ENCODE results near the gene LAMA1.

GRCh38 chr18:7164323-7165004 is 46.9 kb upstream of the LAMA1 start:
- TF ChIP-seq DPF2 (IDR thresholded peaks at IDR 0.05) (no peak), SMC3 (IDR thresholded peaks at IDR 0.05; ENCODE audit: borderline replicate concordance, low read length) (no peak), POLR2A (IDR thresholded peaks at IDR 0.05; ENCODE audit: low read depth, low read length) (no peak)
- TF ChIP-seq, protein P1, sequence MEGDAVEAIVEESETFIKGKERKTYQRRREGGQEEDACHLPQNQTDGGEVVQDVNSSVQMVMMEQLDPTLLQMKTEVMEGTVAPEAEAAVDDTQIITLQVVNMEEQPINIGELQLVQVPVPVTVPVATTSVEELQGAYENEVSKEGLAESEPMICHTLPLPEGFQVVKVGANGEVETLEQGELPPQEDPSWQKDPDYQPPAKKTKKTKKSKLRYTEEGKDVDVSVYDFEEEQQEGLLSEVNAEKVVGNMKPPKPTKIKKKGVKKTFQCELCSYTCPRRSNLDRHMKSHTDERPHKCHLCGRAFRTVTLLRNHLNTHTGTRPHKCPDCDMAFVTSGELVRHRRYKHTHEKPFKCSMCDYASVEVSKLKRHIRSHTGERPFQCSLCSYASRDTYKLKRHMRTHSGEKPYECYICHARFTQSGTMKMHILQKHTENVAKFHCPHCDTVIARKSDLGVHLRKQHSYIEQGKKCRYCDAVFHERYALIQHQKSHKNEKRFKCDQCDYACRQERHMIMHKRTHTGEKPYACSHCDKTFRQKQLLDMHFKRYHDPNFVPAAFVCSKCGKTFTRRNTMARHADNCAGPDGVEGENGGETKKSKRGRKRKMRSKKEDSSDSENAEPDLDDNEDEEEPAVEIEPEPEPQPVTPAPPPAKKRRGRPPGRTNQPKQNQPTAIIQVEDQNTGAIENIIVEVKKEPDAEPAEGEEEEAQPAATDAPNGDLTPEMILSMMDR (IDR thresholded peaks at IDR 0.05 in 2 of 3, conservative IDR thresholded peaks at IDR 0.05 in 1 of 3; ENCODE audit: control insufficient read depth in 2 of 3, extremely low read depth in 1 of 3, insufficient read depth in 1 of 3, low read depth in 3 of 3, low read length in 3 of 3): peak in 2 of 3 experiments; percentile 23; a peak in 3 of 6 replicates

All from GM12878 (cell line).